ENCODE measurements around the gene BPI.
A peak's percentile ranks its signal among the peaks of the same experiment; 100 is the strongest.

The BPI gene

GRCh38 chr20:38305541-38305940 lies 1.6 kb downstream of the BPI start:
- POLR2A ChIA-PET: no interaction called here
- CTCF ChIA-PET: interaction anchor here (0.9 to 15.7 kb wide), 10 partner anchors 13 to 232 kb away, joined by 3 to 250 read pairs (median 4); no protein-coding TSS in a partner anchor
- TF ChIP-seq CTCF (IDR thresholded peaks at IDR 0.05; ENCODE audit: insufficient read depth, low read length, missing control alignments): no peak
- no peak overlapping the region for H3K4me3 ChIP-seq (ENCODE audit: low read depth, low read length)
- no peak for DNase-seq (ENCODE audit: low read depth, low spot score)

GRCh38 chr20:38306379-38306778 lies 2.4 kb downstream of the BPI start:
- TF ChIP-seq CTCF (IDR thresholded peaks at IDR 0.05; ENCODE audit: insufficient read depth, low read length, missing control alignments): no peak
- ChIA-PET CTCF (interaction anchor here (1.1 to 15.7 kb wide), 5 partner anchors 12 to 233 kb away, joined by 3 to 250 read pairs (median 4); no protein-coding TSS in a partner anchor), POLR2A (no interaction called here)
- DNase-seq (ENCODE audit: low read depth, low spot score): no peak
- H3K4me3 ChIP-seq (ENCODE audit: low read depth, low read length): no peak overlapping the region

- no peak for TF ChIP-seq CTCF (IDR thresholded peaks at IDR 0.05; ENCODE audit: insufficient read depth, low read length, missing control alignments)
- CTCF ChIA-PET: interaction anchor here (1.0 to 15.7 kb wide), 6 partner anchors 11 to 249 kb away, joined by 3 to 250 read pairs (median 5); no protein-coding TSS in a partner anchor
- peak; percentile 19 for DNase-seq (ENCODE audit: low read depth, low spot score)
- no peak overlapping the region for H3K4me3 ChIP-seq (ENCODE audit: low read depth, low read length)
- POLR2A ChIA-PET: no interaction called here
These were observed 3.6 kb downstream of the BPI start for GRCh38 chr20:38307371-38308046.

GRCh38 chr20:38308047-38308438 lies 4.1 kb downstream of the BPI start:
- CTCF ChIA-PET: interaction anchor here (0.8 to 15.7 kb wide), 6 partner anchors 9 to 250 kb away, joined by 3 to 250 read pairs (median 5); no protein-coding TSS in a partner anchor
- H3K4me3 ChIP-seq (ENCODE audit: low read depth, low read length): no peak overlapping the region
- DNase-seq (ENCODE audit: low read depth, low spot score): no peak
- POLR2A ChIA-PET: no interaction called here
- no peak for TF ChIP-seq CTCF (IDR thresholded peaks at IDR 0.05; ENCODE audit: insufficient read depth, low read length, missing control alignments)

GRCh38 chr20:38308447-38308846 lies 4.5 kb downstream of the BPI start:
- no peak for TF ChIP-seq CTCF (IDR thresholded peaks at IDR 0.05; ENCODE audit: insufficient read depth, low read length, missing control alignments)
- ChIA-PET CTCF (interaction anchor here (0.8 to 15.7 kb wide), 6 partner anchors 8 to 80 kb away, joined by 3 to 250 read pairs (median 5); no protein-coding TSS in a partner anchor), POLR2A (no interaction called here)
- DNase-seq (ENCODE audit: low read depth, low spot score): no peak
- H3K4me3 ChIP-seq (ENCODE audit: low read depth, low read length): no peak overlapping the region

GRCh38 chr20:38311091-38311490 lies 7.1 kb downstream of the BPI start:
- no peak overlapping the region for H3K4me3 ChIP-seq (ENCODE audit: low read depth, low read length)
- CTCF ChIA-PET: interaction anchor here (1.0 to 15.7 kb wide), 2 partner anchors 8 to 83 kb away, joined by 3 to 250 read pairs; no protein-coding TSS in a partner anchor
- POLR2A ChIA-PET: no interaction called here
- DNase-seq (ENCODE audit: low read depth, low spot score): no peak
- TF ChIP-seq CTCF (IDR thresholded peaks at IDR 0.05; ENCODE audit: insufficient read depth, low read length, missing control alignments): no peak
